GM12892 (cell line): ENCODE results near the gene NECAB2.

Experiments
- POLR2A ChIP-seq: IDR thresholded peaks from 2 replicates; pipeline ENCODE4 v1.6.1; 2011; ENCODE audit warnings: low read depth, low read length, control low read depth
- POLR2AphosphoS5 ChIP-seq: IDR thresholded peaks from 2 replicates; pipeline ENCODE4 v1.6.1; 2011; ENCODE audit warnings: low read depth, low read length, control low read depth
- TAF1 ChIP-seq: IDR thresholded peaks from 2 replicates; pipeline ENCODE4 v1.6.1; 2011; ENCODE audit warnings: low read depth, mild to moderate bottlenecking, control low read depth, low read length, borderline replicate concordance

DNA sequence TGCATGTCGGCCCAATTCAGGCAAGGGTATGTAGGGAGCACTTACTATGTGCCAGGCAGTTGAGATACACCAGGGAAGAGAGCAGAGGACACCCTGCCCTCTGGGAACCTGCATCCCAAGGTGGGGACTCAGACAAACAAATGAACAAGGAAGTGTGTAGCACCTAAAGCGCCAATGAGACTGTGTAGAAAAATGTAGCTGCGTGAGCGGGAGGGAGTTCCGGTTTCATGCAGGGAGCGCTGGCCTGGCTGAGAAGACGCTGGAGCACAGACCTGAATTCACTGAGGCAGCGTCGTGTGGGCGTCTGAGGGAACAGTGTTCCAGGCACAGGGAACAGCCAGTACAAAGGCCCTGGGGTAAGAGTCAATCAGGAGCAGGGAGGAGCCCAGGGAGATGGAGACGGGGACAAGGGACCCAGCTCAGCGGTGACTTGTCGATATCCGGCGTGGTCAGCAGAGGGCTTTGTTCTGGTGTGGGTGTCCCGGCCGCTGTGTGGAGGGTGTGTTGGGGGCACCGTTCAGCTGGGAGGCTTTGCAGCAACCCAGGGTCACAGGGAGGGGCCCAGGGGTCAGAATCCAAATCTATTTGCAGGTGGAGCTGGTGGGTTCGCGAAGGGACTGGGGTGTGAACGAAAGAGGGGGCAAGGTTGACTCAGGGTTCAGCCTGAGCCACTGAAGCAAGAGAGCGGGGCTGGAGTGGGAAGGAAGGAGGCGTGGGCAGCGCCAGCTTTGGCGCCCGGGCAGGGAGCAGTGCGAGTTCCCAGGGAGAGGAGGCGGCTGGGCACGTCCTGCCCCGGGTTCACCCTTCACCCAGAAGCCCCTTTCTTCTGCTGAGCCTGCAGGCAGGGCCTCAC is 32.8 kb upstream of the NECAB2 start:
- TF ChIP-seq POLR2A = no peak
- TF ChIP-seq POLR2AphosphoS5 = no peak
- no peak for TF ChIP-seq TAF1
